GM21825 (cell line): ENCODE results near the gene PDGFA.

ENCODE experiments used
- ATAC-seq: cut with Tn5 transposase; IDR thresholded peaks from one replicate; pipeline ENCODE4 v1.9.1; 2021; ENCODE audit warnings: mild to moderate bottlenecking, moderate library complexity; ENCODE audit not compliant: unreplicated experiment

The PDGFA gene

DNA sequence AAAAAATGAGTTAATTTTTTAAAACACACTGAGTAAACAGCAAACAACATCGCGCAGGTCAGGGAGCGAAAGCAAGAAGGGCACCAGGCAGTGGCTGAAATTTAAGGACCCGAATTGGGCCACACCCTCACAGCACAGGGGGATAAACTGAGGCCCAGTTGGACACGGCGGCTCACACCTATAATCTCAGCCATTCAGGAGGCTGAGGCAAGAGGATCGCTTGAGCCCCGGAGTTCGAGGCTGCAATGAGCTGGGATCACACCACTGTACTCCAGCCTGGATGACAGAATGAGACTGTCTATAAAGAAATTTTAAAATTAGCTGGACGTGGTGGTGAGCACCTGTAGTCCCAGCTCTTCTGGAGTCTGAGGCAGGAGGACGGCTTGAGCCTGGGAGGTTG lies 69.6 kb downstream of the PDGFA start:
- no peak for ATAC-seq

DNA sequence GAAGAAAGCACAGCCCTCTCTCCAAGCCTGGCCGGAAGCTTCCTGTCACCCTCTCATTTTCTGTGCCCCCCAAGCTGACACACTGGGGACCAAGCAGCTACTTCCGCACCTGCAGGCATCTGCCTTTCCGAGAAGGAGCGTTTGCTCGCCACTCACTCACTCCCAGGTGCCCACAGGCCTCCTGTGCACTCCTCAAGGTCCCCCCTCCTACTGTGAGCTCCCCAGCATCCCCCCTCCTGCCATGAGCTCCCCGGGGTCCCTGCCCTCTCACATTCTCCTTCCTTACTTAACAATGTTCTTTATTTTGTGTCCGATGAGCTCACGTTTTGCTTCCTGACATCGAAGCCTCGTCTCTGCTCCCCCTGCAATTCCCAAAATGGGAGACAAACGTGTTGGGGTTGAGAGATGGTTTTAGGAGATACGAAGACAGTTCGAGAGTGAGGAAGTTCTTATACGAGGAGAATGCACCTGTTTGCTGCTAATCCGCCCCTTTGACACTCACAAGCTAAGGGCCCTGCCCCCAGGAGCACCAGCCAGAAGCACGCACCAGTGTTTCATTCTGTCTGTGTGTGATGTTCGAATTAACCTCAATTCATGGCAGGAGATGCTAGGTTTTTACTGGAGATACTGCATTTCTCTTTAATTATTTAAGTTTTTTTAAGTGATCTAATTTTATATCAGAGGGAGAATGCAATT lies 70.2 kb downstream of the PDGFA start:
- no peak for ATAC-seq

DNA sequence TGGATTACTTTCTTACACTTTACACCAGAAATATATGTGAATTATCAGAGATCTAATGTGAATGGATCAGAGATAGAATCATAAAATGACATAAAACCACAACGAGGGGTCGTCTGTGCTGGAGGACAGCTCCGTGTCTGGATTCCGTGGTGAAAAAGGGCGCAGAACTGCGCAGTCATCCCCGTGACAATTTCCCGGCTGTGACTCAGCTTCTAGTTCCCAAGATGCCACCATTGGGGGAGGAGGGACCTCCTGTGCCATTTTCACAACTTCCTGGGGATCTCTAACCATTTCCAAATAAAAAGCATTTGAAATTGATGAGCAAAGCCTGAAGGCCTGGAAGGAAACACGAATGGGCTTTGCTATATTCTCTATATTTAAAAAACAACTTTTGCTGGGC lies 72.1 kb downstream of the PDGFA start:
- no peak for ATAC-seq
